NCI-H146 (cell line): Measurements from ENCODE around the gene MYH3.

Experiments
- DNase-seq: peaks from one replicate; lab custom pipeline; 2025; lab: John Stamatoyannopoulos, UW

Gene MYH3

DNA sequence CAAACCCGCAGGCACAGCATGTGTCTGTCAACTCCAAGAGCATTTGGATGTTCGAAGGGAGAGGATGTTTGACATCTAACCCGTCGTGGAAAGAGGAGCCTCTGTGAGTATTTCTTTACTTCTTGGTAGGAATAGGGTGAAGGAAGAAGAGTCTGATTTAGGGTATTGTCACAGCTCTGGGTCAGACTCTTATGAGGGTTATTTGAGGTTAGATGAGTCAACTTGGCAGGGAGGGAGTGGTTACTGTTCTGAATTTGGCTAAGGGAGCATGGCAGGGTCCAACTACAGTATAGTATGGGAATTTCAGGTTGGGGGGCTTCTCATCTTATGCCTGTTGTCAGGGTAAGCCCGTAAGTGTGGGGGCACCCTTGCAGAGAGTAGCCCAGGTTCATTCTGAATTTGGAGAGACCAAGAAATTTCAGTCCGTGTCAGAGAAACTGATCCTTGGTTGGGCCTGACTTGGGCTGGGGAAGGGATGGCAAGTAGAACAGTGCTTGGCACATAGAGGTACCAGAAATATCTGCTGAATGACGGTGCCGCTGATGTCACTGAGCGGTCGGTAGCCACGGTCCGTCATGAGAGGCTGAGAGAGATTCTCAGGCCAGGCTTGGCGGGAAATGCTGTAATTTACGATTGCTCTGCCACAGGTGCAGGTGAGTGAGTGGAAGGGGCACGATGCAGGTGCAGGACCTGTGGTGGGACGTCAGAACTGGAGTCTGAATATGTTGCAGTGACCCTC lies 43.2 kb downstream of the MYH3 start:
- no peak for DNase-seq

DNA sequence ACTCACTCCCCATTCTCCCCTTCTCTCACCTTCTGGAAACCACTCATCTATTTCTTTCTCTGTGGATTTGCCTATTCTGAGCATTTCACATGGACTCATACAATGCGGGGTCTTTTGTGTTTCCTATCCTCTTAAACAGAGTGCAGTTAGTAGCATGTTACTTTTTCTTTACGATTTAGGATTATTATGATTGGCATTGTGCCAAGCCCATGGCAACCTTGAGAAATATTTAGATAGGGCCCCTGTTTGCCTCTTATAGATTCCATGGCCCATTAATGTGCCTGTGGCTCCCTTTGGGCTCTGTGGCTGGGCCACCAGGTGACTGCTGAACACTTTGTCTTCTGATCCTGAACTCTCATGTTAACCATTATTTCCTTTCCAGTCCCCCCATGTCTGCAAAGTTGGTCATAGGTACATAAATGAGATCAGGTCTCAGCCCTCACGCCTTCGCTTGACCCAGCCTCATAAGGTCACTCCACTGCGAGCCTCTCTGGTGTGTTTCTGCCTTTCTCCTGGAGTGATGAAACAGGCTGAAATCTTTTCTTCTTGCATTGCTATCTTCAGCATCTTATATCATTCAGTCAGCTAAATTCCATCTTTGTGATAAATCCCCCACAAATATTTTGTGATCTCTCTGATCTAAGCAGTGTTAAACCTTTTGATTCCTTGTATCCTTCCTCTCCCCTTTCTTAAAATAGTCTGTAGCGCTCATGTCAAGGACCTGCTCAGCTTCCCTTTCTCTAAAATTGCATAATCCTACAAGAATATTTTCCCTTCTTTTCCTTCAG lies 44.0 kb downstream of the MYH3 start:
- no peak for DNase-seq

DNA sequence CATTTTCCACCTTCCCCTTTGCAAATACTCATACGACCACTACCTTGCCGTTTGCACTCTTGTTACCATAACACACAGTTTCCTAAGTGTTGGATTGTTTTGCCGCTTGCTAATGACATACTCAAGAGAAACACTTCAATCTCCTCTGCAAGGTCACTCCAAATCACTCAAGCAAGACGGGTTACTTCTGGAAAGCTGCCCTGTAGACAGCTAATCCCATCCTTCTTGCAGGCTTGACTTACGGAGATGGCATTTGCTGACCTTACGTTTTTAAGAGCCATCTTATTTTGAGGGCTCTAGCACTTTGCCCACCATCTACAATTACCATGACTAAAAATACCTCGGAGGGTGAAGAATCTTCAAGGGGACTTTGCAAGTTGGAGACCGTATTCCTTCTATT lies 46.2 kb downstream of the MYH3 start:
- no peak for DNase-seq

DNA sequence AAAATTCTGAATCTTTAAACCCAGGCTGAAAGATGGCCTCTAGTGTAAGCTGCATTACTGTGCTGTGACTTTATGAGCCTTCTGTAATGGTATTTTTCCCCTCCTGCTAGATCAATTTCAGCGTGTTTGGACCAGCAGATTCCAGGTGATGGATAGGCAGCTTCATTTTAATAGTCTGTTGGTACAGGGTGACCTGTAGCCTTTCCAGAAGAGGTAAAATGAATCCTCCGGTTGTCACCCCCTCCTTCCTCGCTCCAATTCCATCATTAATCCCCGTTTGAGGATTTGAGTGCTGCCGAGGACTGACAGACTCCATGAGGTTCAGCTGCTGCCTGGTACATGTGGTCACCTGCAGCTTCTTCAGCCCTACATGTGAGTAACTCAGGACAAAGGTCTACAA lies 48.9 kb downstream of the MYH3 start:
- DNase-seq = no peak

DNA sequence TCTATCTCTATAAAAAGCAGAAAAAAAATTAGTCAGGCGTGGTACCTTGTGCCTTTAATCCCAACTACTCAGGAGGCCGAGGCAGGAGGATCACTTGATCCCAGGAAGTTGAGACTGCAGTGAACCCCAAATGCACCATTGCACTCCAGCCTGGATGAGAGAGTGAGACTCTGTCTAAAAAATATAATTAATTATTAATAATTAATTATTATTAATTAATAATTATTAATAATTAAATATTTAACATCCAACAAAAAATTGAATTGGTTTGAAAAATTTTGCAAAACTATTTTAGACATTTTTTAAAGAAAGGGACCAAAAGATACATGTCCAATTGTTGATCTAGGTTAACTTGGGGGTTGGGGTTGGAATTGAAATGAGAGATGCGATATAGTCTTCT lies 51.0 kb downstream of the MYH3 start:
- DNase-seq = no peak

DNA sequence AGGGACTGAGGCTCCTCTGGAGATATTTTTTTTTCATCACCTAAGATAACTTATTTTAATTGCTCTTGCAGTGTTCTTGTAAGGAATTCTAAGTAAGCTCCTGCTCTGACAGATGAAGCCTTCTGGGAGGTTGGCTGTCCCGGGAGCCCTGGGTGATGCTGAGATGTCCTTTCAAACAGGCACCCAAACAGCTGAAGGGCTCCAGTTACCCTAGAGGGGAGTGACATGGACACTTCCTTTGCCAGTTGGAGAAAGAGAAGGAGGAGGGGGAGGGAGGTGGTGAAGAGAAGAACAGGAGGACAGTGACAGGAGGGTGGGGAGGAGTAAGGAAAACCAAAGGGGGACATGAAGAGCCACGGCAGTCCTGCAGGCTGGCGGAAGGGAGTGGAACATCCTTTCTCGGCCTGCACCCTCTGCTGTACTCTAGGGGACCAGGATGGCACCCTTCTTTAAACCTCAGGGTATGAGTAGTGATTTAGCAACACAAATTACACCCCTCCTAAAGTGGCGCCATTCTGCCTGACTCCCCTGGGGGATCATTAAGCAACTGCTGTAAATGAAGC lies 51.8 kb downstream of the MYH3 start:
- no peak for DNase-seq

DNA sequence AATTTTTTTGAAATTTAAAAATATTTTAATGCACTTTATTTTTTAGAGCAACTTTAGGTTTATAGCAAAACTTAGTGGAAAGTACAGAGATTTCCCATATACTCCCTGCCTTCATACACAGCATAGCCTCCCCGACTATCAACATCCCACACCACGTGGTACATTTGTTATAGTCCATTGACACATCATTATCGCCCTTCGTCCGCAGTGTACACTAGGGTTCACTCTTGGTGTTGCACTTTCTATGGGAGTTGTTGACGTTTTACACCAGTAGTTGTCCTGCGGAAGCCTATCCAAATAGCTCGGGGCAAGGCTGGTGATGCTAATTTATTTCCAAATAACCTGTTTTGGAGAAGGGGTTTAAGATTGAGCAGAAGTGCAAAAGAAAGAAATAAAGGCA lies 52.6 kb downstream of the MYH3 start:
- DNase-seq = no peak

DNA sequence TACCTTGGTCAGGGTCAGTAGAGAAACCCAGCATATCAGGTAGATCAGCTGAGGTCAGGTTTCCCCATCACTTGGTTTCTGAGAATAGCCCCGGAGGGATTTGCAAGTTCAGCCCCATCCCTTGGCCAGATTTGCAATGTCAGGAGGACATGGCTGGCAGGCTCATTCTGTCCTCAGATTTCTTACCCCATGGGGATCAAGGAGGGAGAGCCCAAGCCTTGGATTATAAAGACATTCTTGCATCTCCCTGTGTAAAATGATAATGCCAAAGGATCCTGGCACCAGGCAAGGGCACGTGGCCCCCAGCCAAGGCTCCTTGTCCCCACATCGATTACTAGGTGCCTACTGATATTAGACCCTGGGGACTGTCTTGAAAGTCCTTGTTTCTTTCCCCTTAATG lies 53.2 kb downstream of the MYH3 start:
- DNase-seq = no peak

DNA sequence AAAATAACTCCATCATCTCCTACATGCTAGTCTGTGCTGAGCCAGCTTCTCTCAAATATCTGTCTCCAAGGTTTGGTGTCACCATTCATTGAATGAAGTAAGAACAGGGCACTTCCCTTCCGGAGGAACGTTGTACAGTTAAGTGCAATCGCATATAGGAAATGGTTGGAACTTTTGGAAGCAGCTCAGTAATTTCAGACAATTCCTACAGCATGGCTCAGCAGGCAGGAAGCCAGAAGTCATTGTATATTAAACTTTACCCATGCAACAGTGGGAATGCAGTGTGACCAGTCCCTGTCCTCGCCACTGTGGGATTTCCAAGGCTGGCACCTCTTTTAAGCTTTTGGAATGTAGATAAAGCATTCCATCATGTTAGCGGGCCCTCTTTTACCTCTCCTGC lies 56.5 kb downstream of the MYH3 start:
- no peak for DNase-seq

DNA sequence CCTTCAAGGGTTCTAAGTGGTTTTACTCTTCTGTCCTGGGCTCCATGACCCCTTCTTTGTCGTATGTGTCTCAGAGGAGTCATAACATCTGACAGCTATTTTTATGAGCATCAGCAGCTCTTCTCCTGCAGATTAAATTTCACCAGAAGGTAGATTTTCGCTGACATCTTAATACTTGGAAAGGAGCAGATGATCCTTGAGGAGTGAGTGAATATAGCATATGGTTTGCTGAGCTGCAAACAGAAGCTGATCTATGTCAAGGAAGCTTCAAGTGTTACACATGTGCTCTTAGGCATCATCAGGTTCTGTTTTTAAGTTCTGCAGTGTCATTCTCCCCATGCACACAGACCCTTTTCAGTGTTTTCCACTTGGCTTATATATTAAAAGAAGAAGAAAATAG lies 58.5 kb downstream of the MYH3 start:
- DNase-seq = no peak

DNA sequence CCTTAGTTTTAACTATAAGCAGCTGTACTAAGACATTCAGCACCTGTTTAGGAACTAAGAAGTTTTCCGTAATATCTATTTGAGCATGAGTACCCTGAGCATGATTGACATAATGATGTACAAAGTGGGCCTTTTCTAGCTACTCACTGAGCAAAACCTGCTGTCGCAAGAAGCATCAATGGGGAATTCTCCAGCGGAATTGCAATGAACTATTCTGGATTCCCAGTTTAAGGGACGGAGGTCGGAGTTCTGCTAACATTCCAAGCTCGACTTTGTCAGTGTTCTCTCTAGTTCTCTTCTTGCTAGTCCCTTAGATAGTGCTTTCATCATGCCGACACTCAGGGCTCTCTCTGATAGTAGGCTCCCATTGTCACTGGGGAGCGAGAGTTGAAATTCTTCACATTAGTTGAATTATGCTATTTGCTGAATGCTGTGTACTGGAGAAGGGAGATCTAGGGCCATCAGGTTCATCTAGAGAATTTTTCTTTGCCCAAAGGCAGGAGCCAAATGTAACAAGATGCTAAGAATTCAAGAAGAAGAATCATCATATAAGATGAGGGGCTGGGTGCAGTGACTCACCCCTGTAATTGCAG lies 67.5 kb downstream of the MYH3 start:
- DNase-seq = no peak

DNA sequence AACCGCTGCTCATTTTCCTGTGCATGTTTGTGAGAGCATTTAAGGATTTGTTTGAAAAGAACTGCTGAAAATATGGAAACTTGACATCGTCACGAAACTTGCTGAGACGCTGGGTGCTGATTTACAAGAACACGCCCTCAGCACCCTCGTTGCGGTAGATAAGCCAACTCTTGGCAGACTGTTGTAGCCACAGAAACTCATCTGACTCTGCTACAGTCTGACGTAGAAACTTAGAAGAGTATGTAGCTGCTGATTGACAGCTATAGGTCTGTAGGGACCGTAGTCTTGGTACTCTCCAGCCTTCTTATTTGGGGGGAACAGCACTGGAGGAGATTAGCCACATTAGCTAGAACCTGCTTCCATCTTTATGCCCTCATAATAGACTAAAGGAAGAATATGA lies 71.6 kb downstream of the MYH3 start:
- DNase-seq = no peak

DNA sequence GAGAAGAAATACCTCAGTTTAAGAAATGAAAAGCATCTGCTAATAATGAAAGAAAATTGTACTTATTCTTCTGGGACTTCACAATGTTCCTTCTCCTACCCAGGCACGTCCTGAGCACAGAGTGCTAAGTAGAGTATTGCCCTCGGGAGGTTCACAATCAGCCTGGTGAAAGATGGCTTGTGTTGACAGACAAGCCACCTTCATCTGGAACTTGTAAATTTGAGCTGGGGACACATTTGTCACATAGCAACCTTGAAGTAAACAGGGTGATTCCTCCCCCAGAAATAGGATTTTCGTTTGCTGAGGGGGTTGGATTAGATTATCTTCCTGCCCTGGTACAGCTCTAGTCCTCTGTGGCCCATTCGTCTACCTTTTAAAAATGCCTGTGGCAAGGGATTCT lies 73.3 kb downstream of the MYH3 start:
- DNase-seq = no peak

DNA sequence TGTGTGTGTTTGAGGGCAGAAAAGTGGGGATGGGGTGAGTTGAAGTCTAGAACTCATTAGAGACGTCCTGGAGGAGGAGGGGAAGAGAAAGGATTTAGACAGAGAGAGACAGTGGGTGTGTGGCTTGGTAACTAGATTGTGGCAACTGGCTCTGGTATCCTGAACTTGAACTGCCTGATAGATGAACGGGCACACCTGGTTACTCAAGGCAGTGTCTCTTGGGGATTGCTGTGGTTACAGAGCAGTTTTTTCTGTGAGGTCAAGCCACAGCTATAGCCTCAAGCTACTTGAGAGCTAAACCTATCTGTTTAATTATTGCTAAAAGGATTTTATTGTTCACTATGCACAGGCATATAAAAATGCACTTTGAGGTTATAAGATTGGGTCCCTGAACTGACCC lies 77.8 kb downstream of the MYH3 start:
- no peak for DNase-seq
